Measurements from ENCODE around the gene PRMT2.
"Not testable (repeated sequence)": the region's sequence is repeated elsewhere in the genome, so short reads cannot be mapped to it uniquely, and the experiment has no call there.

Gene PRMT2

GRCh38 chr21:46646541-46647154 lies 11.2 kb downstream of the PRMT2 start:
- no peak for DNase-seq

- no peak for DNase-seq
Measured at GRCh38 chr21:46648539-46648938, 13.1 kb downstream of the PRMT2 start.

- no peak for DNase-seq
Measured at GRCh38 chr21:46649356-46649755, 13.9 kb downstream of the PRMT2 start.

- no peak for DNase-seq
Measured at GRCh38 chr21:46650476-46651098, 15.1 kb downstream of the PRMT2 start.

GRCh38 chr21:46651121-46651520 lies 15.6 kb downstream of the PRMT2 start:
- no peak for DNase-seq

DNA sequence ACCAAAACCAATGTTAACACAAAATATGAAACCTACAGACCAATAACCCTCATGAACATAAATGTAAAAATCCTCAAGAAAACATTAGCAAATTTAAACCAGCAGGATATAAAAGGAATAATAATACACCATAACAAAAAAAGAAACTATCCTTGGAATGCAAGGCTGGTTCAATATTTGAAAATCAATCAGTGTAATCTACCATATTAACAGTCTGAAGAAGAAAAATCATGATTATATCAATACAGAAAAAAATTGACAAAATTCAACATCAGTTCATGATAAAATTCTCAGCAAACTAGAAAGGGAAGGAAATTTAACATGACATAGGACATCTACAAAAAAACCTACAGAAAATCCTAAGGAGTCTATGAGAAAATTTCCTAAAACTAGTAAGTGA lies 19.8 kb downstream of the PRMT2 start:
- no peak for DNase-seq

- no peak for DNase-seq
Measured at GRCh38 chr21:46656820-46657219, 21.3 kb downstream of the PRMT2 start.

GRCh38 chr21:46660505-46660904 lies 25.0 kb downstream of the PRMT2 start:
- no peak for DNase-seq

DNA sequence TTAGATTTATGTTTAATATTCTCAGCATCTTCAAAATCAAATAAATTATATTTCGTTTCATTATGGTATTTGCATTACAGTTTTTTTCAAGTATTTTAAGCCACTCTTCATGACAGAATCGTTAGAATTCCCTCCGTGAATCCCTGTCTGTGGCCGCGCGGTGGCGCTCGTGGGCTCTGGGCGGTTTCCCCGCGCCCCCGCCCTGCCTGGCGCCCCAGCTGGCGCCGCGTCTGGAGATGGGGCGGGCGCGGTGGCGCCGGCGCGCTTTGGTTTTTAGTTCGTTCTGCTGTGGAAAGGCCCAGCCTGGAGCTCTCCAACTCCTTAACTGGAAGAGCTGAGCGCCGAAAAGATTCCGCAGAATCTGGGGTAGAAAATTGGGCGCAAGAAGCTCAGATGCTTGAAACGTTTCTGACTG lies 25.7 kb downstream of the PRMT2 start:
- no peak for DNase-seq

DNA sequence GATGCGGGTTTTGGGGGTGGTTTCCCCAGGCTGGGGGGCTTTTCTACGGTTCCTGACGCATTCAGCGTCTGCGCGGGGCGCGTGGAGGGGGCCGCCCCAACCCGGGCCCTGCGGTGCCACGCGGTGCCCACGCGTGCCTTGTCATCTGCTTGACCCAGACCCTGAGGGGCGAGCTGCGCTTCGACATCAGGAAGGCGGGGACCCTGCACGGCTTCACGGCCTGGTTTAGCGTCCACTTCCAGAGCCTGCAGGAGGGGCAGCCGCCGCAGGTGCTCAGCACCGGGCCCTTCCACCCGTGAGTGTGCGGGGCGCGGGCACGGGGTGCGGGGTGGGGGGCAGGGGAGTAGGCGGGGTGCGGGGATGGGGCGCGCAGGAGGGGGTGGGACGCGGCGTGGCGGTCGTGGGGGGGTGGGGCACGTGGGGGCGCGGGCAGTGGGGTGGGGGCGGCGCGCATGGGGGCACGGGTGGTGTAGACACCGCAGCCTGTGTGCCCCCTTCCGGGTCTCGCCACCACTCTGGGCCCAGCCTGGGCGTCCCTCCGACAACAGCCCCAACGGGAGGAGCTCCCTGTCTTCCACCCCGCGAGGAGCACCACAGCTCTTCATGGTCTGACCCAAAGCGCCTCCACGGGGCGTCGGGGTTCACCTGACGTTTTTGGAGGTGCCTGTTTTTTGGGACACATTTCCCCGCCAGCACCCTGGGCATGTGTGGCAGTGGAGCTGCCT lies 26.3 kb downstream of the PRMT2 start:
- no peak for DNase-seq

- DNase-seq = no peak
Measured at GRCh38 chr21:46662367-46662654, 26.8 kb downstream of the PRMT2 start.

- DNase-seq = no peak
Measured at GRCh38 chr21:46662765-46663500, 27.5 kb downstream of the PRMT2 start.

- DNase-seq = no peak
Measured at GRCh38 chr21:46663754-46664153, 28.3 kb downstream of the PRMT2 start.

DNA sequence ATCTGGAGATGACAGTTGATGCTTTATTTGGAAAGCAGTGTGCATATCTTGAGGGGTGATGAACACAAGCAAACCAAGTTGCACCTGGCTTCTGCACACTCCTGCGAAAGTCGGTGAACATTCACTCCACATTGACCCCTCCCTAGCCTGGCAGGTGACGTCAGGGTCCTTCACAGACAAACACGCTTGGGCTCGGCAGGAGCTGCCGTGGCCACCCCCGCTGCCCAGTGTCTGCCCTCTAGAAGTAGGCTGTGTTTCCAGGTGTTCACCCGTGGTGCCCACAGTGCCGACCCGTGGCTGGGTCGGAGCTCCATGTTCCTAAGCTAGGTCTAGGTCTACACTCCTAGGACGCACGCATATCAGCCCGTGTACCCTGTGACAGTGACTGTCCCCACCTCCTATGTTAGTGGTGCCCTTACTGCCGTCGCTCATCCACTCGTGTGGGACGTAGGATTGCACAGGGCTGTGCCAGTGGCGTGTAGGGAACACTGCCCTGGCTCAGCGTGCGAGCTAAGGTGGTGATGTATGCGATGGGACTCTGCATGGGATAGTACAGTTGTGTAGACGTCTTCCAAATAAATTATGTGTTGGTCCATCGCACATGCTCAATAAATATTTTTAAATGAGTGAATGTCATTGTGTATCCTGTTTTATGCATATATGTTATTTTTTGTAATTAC lies 29.0 kb downstream of the PRMT2 start:
- DNase-seq = no peak

- no peak for DNase-seq
Measured at GRCh38 chr21:46665566-46665965, 30.1 kb downstream of the PRMT2 start.

- DNase-seq = no peak
Measured at GRCh38 chr21:46666941-46667740, 31.7 kb downstream of the PRMT2 start.

DNA sequence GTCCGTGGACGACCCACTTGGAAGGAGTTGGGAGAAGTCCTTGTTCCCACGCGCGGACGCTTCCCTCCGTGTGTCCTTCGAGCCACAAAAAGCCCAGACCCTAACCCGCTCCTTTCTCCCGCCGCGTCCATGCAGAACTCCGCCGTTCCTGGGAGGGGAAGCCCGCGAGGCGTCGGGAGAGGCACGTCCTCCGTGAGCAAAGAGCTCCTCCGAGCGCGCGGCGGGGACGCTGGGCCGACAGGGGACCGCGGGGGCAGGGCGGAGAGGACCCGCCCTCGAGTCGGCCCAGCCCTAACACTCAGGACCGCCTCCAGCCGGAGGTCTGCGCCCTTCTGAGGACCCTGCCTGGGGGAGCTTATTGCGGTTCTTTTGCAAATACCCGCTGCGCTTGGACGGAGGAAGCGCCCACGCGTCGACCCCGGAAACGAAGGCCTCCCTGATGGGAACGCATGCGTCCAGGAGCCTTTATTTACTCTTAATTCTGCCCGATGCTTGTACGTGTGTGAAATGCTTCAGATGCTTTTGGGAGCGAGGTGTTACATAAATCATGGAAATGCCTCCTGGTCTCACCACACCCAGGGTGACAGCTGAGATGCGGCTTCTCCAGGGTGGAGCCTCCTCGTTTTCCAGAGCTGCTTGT lies 32.4 kb downstream of the PRMT2 start:
- DNase-seq = no peak

DNA sequence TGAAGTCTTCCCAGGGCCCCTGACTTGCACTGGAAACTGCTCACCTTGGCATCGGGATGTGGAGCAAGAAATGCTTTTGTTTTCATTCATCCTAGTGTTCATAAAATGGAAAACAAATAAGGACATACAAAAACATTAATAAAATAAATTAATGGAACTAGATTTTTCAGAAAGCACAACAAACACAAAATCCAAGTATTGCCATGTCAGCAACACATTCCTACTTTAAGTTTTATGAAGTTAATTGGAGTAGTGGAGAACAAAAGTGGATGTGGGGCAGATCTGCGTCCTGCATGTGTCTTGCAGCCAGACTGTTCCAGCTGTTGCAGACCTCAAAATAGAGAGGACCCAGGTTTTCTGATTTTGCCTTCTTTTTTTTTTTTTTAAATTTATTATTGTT lies 32.9 kb downstream of the PRMT2 start:
- DNase-seq = no peak

DNA sequence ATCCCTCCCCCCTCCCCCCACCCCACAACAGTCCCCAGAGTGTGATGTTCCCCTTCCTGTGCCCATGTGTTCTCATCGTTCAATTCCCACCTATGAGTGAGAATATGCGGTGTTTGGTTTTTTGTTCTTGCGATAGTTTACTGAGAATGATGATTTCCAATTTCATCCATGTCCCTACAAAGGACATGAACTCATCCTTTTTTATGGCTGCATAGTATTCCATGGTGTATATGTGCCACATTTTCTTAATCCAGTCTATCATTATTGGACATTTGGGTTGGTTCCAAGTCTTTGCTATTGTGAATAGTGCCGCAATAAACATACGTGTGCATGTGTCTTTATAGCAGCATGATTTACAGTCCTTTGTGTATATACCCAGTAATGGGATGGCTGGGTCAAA lies 33.4 kb downstream of the PRMT2 start:
- not testable (repeated sequence) for DNase-seq

GRCh38 chr21:46674430-46675007 lies 39.0 kb downstream of the PRMT2 start:
- DNase-seq = no peak

- DNase-seq = no peak
Measured at GRCh38 chr21:46675595-46676280, 40.3 kb downstream of the PRMT2 start.
